HT-29 (cell line): ENCODE measurements around the gene CSNK2A1. TPM values are rescaled to one million over a fixed set of nuclear protein-coding genes. Genes with fewer than 3 reads are reported as not detected.
A peak's percentile ranks its signal among the peaks of the same experiment; 100 is the strongest.
"Not testable (repeated sequence)": the region's sequence is repeated elsewhere in the genome, so short reads cannot be mapped to it uniquely, and the experiment has no call there.

ENCODE experiments used
- DNase-seq: peaks from one replicate; pipeline ENCODE4 v3.0.0-alpha.2; 2015; ENCODE audit warnings: low spot score
- total RNA-seq: library from RNA; depleted of rRNA; stranded (reverse); fragments of >200 nt; shearing (Covaris generic); gene quantifications from 2 replicates; pipeline ENCODE4 v1.2.3, GENCODE V29; 2014

CSNK2A1 gene
- total RNA-seq, 1 experiment from 2014 or later: 89.6 TPM

DNA sequence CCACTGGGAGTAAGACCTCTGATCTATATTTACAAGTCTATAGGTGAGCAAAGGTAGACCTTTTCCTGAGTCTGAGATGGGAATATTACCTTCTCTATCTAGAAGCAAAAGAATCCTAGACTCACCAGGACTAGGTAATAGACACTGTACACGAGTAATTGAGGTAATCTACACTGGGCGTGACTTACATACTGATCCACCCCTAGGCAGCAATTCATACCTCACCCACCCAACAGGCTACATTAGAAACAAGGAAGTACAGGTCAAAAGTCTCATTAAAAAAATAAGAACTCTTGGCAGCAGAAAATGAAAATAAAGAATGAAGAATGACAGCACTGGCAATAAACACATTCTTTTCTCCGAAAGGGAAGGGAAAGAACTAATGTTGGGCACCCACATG is 7.6 kb downstream of the CSNK2A1 start:
- peak; percentile 71 for DNase-seq

DNA sequence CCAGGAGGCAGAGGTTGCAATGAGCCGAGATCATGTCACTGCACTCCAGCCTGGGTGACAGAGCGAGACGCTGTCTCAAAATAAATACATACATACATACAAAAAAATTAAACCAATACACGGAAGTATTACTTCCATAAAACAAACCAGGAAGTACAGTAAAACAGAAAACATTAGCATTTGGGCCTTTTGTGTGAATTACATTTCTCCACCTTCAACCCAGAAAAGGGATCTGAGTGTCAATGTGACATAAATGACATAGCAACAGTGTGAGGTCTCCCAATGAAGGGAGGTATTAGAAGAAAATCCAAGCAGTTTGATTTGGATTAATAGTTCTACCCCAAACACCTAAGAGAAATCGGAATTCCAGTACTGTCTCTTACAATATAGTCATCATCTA is 10.1 kb downstream of the CSNK2A1 start:
- no peak for DNase-seq

DNA sequence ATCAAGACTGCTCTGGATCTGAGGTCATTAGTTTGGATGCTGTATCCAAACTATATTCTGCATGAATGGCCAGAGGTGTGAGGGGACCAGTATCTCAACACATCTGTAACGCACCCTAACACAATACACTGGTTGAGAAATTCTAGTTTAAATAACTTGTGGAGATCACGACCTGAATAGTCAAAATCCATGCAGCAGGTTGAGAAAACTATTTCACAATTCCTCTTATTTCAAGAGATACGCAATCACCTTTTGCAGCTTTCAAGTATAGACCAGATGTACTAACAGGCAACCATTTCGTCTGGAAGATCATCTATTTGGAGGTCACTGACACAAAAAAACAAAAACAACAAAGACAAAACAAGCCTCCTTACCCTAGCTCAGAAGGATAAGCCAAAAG is 11.1 kb downstream of the CSNK2A1 start:
- DNase-seq: no peak

DNA sequence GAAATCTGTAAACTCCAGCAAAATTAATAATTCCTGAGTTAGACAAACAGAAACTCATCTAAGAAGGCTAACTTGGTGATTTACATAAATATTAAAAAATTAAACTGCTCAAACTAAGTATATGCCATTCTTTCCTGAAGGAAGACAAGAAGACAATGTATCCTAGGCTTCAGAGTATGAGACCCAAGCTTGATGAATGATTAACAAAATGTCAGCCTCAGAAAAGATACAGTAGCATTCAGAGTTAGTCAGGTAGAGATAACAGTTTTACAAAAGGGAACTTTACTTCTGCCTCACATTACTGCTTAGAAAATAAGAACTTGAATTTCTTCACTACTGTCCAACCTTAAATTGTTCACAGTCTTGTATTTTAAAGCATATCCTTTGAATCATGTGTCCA is 12.0 kb downstream of the CSNK2A1 start:
- no peak for DNase-seq

- DNase-seq: no peak
Observed at GRCh38 chr20:530321-530720, 13.3 kb downstream of the CSNK2A1 start.

DNA sequence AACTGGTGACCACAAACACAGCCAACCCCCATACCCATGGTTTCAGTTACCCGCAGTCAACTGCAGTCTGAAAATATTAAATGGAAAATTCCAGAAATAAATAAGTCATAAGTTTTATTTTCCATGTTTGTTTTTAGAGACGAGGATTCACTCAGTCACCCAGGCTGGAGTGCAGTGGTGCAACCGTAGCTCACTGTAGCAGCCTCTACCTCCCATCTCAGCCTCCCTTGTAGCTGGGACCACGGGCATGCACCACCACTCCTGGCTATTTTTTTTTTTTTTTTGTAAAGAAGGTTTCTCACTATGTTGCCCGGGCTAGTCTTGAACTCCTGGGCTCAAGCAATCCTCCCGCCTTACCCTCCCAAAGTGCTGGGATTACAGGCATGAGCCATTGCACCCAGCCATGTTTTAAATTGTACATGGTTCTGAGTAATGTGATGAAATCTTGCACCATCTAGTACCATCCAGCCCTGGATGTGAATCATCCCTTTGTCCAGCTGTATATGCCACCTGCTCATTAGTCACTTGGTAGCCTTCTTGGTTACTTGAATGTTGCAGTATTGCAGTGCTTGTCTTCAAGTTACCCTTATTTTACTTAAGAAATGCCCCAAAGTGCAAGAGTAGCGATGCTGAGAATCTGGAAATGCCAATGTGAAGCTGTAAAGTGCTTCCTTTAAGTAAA is 14.5 kb downstream of the CSNK2A1 start:
- no peak for DNase-seq

DNA sequence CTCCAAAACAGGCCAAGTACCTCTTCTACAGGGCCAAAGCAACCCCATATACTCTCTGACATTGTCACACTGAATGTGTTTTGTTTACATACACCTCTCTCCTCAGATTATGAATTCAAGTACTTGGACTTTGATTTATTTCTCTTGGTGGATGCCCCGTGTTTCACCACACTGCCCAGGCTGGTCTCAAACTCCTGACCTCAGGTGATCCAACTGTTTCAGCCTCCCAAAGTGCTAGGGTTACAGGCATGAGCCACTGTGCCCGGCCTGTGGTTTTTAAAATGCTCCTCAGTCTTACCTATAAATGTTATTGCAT is 16.1 kb downstream of the CSNK2A1 start:
- DNase-seq: no peak

GRCh38 chr20:521860-522259 is 21.7 kb downstream of the CSNK2A1 start:
- no peak for DNase-seq

GRCh38 chr20:519999-520398 is 23.6 kb downstream of the CSNK2A1 start:
- no peak for DNase-seq

- no peak for DNase-seq
Observed at GRCh38 chr20:517221-517620, 26.4 kb downstream of the CSNK2A1 start.

GRCh38 chr20:516799-517198 is 26.8 kb downstream of the CSNK2A1 start:
- no peak for DNase-seq

DNA sequence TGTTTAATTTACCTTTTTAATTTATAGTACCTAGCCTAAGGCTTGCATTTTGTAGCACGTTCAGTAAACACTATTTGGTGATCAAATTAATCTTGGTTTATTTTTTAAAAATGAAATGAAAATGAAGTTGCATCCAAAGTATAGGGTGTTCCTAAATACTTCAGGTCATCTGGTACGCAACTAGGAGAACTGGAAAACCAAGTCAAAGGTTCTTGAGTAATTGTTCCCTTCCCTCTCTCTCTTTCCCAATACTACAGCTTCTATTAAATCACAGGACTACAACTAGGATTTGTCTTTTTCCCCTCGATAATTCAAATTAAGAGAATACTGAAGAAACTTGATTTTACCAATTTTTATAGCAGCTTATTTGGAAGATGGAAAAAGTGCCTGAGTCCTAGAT is 27.9 kb downstream of the CSNK2A1 start:
- no peak for DNase-seq

- no peak for DNase-seq
Observed at GRCh38 chr20:513429-513828, 30.2 kb downstream of the CSNK2A1 start.

- DNase-seq: peak; percentile 10
Observed at GRCh38 chr20:510328-511057, 33.1 kb downstream of the CSNK2A1 start.

GRCh38 chr20:508364-508787 is 35.2 kb downstream of the CSNK2A1 start:
- DNase-seq: not testable (repeated sequence)

GRCh38 chr20:507761-508332 is 35.7 kb downstream of the CSNK2A1 start:
- DNase-seq: no peak

GRCh38 chr20:507006-507758 is 36.4 kb downstream of the CSNK2A1 start:
- no peak for DNase-seq

- DNase-seq: no peak
Observed at GRCh38 chr20:504632-505075, 38.9 kb downstream of the CSNK2A1 start.

- no peak for DNase-seq
Observed at GRCh38 chr20:503048-503737, 40.4 kb downstream of the CSNK2A1 start.

GRCh38 chr20:497979-498378 is 45.6 kb downstream of the CSNK2A1 start:
- no peak for DNase-seq

DNA sequence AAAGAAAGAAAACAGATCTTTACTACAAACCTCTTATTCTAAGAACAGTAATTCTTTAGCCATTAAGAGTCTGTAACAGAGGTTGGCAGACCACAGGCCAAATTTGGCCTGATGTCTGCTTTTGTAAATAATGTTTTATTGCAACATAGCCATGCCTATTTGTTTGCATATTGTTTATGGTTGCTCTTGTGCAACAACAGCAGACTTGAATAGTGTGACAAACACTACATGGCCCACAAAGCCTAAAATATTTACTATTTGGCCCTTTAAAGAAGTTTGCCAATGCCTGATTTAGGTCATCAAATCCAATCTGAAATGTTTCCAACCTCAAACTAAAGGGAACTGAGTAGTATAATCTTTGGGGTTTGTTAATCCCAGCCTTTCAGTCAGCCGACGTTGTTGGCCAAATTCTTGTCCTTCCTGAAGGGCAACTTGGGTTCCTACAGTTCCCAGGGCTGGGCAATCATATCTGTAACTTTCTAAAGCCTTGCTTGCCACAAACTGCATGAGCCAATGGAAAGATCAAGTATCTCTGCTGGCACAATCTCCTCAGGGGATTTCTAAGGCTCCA is 47.4 kb downstream of the CSNK2A1 start:
- no peak for DNase-seq
